Glomerular visceral epithelial cell (primary cell): ENCODE measurements around the gene MED14.
A peak's percentile ranks its signal among the peaks of the same experiment; 100 is the strongest.
"Not testable (repeated sequence)": the region's sequence is repeated elsewhere in the genome, so short reads cannot be mapped to it uniquely, and the experiment has no call there.

Source experiments
- DNase-seq: peaks from one replicate; pipeline ENCODE4 v3.0.0-alpha.2; 2016; ENCODE audit errors: extremely low spot score

MED14 gene

GRCh38 chrX:40735325-40736169, at the start of gene MED14:
MED14 (minus strand) TSS chrX:40735542; CDS start chrX:40735412, 130 bp downstream.
- DNase-seq = peak; percentile 88

- peak; percentile 1 for DNase-seq
Measured at GRCh38 chrX:40784516-40785151, 49.3 kb upstream of the MED14 start.

GRCh38 chrX:40782644-40783259, 47.4 kb upstream of the MED14 start:
- DNase-seq = not testable (repeated sequence)

- DNase-seq = no peak
Measured at GRCh38 chrX:40780951-40781350, 45.6 kb upstream of the MED14 start.

- DNase-seq = no peak
Measured at GRCh38 chrX:40780082-40780481, 44.7 kb upstream of the MED14 start.

- DNase-seq = peak; percentile 39
Measured at GRCh38 chrX:40778861-40779575, 43.7 kb upstream of the MED14 start.

GRCh38 chrX:40773809-40774208, 38.5 kb upstream of the MED14 start:
- no peak for DNase-seq

- DNase-seq = no peak
Measured at GRCh38 chrX:40773188-40773587, 37.8 kb upstream of the MED14 start.

GRCh38 chrX:40772290-40772689, 36.9 kb upstream of the MED14 start:
- no peak for DNase-seq

- no peak for DNase-seq
Measured at GRCh38 chrX:40761762-40762161, 26.4 kb upstream of the MED14 start.

GRCh38 chrX:40759374-40759773, 24.0 kb upstream of the MED14 start:
- no peak for DNase-seq

GRCh38 chrX:40757058-40757457, 21.7 kb upstream of the MED14 start:
- no peak for DNase-seq

GRCh38 chrX:40755291-40756249, 20.2 kb upstream of the MED14 start:
- DNase-seq = no peak

- DNase-seq = no peak
Measured at GRCh38 chrX:40749681-40750494, 14.5 kb upstream of the MED14 start.

- no peak for DNase-seq
Measured at GRCh38 chrX:40748977-40749376, 13.6 kb upstream of the MED14 start.

- DNase-seq = no peak
Measured at GRCh38 chrX:40746521-40746920, 11.2 kb upstream of the MED14 start.

- no peak for DNase-seq
Measured at GRCh38 chrX:40736170-40736505, 796 bp upstream of the MED14 start.

- no peak for DNase-seq
Measured at GRCh38 chrX:40734971-40735324, 394 bp downstream of the MED14 start.

GRCh38 chrX:40733706-40734105, 1.6 kb downstream of the MED14 start:
- no peak for DNase-seq

- DNase-seq = not testable (repeated sequence)
Measured at GRCh38 chrX:40732499-40732898, 2.8 kb downstream of the MED14 start.
